Smooth muscle cell (in vitro differentiated cells): ENCODE results near the gene PEAK3. TPM values are rescaled to one million over a fixed set of nuclear protein-coding genes. Genes with fewer than 3 reads are reported as not detected.

Experiments used
- DNase-seq: peaks from one replicate; lab custom pipeline; 2025; ENCODE audit not compliant: unreplicated experiment; lab: John Stamatoyannopoulos, UW
- H2AFZ ChIP-seq: fragments of 200-600 bp; sonication (generic); 2 replicates; pipeline ENCODE4 v1.6.0; 2016; ENCODE audit warnings: antibody characterized with exemption, low read depth, mild to moderate bottlenecking
- H3F3A ChIP-seq: fragments of 200-600 bp; sonication (generic); 2 replicates; pipeline ENCODE4 v1.6.0; 2017; ENCODE audit warnings: antibody characterized with exemption, low read depth
- H3K27ac ChIP-seq: fragments of 200-600 bp; sonication (generic); 2 replicates; pipeline ENCODE4 v1.5.1; 2016; ENCODE audit warnings: low read depth, mild to moderate bottlenecking
- H3K27me3 ChIP-seq: fragments of 200-600 bp; sonication (generic); 2 replicates; pipeline ENCODE4 v1.6.1; 2016; ENCODE audit warnings: low read depth, mild to moderate bottlenecking
- H3K36me3 ChIP-seq: fragments of 200-600 bp; sonication (generic); 2 replicates; pipeline ENCODE4 v1.5.1; 2016; ENCODE audit warnings: low read depth
- H3K4me1 ChIP-seq: fragments of 200-600 bp; sonication (generic); 2 replicates; pipeline ENCODE4 v1.5.1; 2016; ENCODE audit warnings: low read depth
- H3K4me2 ChIP-seq: fragments of 200-600 bp; sonication (generic); 2 replicates; pipeline ENCODE4 v1.6.0; 2016; ENCODE audit warnings: mild to moderate bottlenecking
- H3K4me3 ChIP-seq: fragments of 200-600 bp; sonication (generic); 2 replicates; pipeline ENCODE4 v1.5.1; 2016; ENCODE audit warnings: mild to moderate bottlenecking
- H3K79me2 ChIP-seq: fragments of 200-600 bp; sonication (generic); 2 replicates; pipeline ENCODE4 v1.6.0; 2016; ENCODE audit warnings: low read depth, mild to moderate bottlenecking
- H3K9ac ChIP-seq: fragments of 200-600 bp; sonication (generic); 2 replicates; pipeline ENCODE4 v1.6.0; 2016; ENCODE audit warnings: low read depth
- H3K9me3 ChIP-seq: fragments of 200-600 bp; sonication (generic); replicated peaks from 2 replicates; pipeline ENCODE4 v1.5.1; 2016; ENCODE audit warnings: low read depth
- H4K20me1 ChIP-seq: fragments of 200-600 bp; sonication (generic); 2 replicates; pipeline ENCODE4 v1.6.0; 2016; ENCODE audit warnings: low read depth
- CTCF ChIP-seq: fragments of 200-600 bp; sonication (generic); IDR thresholded peaks from 2 replicates; pipeline ENCODE4 v1.5.1; 2017; ENCODE audit warnings: borderline replicate concordance, mild to moderate bottlenecking, antibody characterized with exemption; ENCODE audit not compliant: insufficient read depth, poor library complexity, severe bottlenecking
- WGBS: methylation state at CpG from one replicate; pipeline ENCODE4 v1.1.7; 2016; ENCODE audit warnings: low lambda C conversion rate; 5-methylcytosine and 5-hydroxymethylcytosine counted together
- polyA plus RNA-seq: library from polyadenylated mRNA; unstranded; fragments of >200 nt; fragmentation: Nextera tagmentation; extraction: Ambion mirVana; gene quantifications from 2 replicates; pipeline ENCODE4 v1.2.1, GENCODE V29; 2016
- total RNA-seq: library from RNA; depleted of rRNA; stranded (reverse); fragments of >200 nt; gene quantifications from 2 replicates; pipeline ENCODE4 v1.2.3, GENCODE V29; 2014

The PEAK3 gene
- total and polyA plus RNA-seq, 2 experiments from 2014 or later, result 0.71 TPM; not detected in 1

DNA sequence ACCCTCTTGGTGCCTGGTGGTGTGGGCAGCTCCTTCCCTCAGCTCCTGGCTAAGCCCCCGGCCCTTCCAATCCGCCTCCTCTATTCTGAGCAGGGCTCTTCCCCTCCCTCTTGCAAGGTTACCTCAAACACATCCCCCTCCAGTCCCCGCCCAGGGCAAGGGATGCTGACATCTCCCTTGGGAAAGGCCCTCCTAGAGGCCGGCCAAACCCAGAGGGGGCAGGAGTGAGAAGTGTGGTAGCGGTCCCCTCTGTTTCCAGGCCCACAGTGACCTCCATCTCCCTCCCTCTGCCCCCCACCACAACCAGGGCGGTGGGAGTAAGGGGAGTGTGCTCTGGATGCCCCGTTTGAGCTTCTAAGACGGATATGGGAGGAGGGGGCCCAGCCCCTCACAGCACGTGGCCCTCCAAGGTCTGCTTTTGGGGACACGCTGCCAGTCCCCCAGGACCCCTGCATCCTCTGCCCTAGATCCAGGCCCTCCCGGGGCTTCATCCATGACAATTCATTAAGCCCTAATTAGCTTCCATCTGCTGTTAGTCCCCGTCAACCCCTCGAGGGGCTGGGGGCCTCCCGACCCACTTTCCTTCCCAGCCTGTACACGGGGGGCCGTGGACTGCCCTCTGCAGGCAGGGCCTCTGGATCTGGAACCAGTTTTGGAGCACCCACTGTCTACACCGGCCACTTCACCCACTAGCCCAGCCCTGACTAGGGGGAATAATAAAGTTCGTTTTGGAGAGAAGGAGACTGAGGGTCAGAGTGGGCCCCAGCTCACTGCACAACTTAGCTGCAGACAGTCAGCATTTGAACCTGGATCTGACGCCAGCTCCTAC lies 23.7 kb upstream of the PEAK3 start:
- DNase-seq, result no peak
- Histone ChIP-seq H3K4me2 (no peak overlapping the region), H2AFZ (no peak overlapping the region), H3K9me3 (no peaks in the 10 kb centered on the region), H3K27ac (no peak overlapping the region), H4K20me1 (no peaks in the 10 kb centered on the region), H3K4me3 (no peak overlapping the region), H3F3A (no peaks in the 10 kb centered on the region), H3K36me3 (no peaks in the 10 kb centered on the region), H3K4me1 (no peaks in the 10 kb centered on the region), H3K9ac (no peak overlapping the region), H3K27me3 (peaks cover 16% of the 10 kb centered on the region), H3K79me2 (no peaks in the 10 kb centered on the region)
- 91% methylated on average over 19 of the region's 19 CpGs for WGBS
- no peak for TF ChIP-seq CTCF

GRCh38 chr19:2303211-2303798 lies 21.3 kb upstream of the PEAK3 start:
- Histone ChIP-seq H2AFZ (no peak overlapping the region), H3K27me3 (peaks cover 13% of the 10 kb centered on the region), H3K27ac (no peak overlapping the region), H3K4me2 (no peak overlapping the region), H3K4me3 (no peak overlapping the region), H3K9me3 (no peaks in the 10 kb centered on the region), H3K79me2 (no peaks in the 10 kb centered on the region), H3K4me1 (no peaks in the 10 kb centered on the region), H4K20me1 (no peaks in the 10 kb centered on the region), H3K36me3 (no peaks in the 10 kb centered on the region), H3F3A (no peaks in the 10 kb centered on the region), H3K9ac (no peak overlapping the region)
- DNase-seq, result no peak
- no peak for TF ChIP-seq CTCF
- 94% methylated on average over 26 of the region's 26 CpGs for whole genome bisulfite sequencing

- TF ChIP-seq CTCF, result no peak
- H3K27me3 ChIP-seq, result peaks cover 10% of the 10 kb centered on the region
- H3K4me1 ChIP-seq, result no peaks in the 10 kb centered on the region
- H3K4me2 ChIP-seq, result no peak overlapping the region
- WGBS, result 62% methylated on average over 42 of the region's 62 CpGs
- H3K4me3 ChIP-seq, result no peak overlapping the region
- no peaks in the 10 kb centered on the region for H3F3A ChIP-seq
- no peaks in the 10 kb centered on the region for H3K79me2 ChIP-seq
- no peak overlapping the region for H3K9ac ChIP-seq
- no peaks in the 10 kb centered on the region for H3K9me3 ChIP-seq
- no peak for DNase-seq
- H2AFZ ChIP-seq, result no peak overlapping the region
- H3K27ac ChIP-seq, result no peak overlapping the region
- H3K36me3 ChIP-seq, result no peaks in the 10 kb centered on the region
- H4K20me1 ChIP-seq, result no peaks in the 10 kb centered on the region
These were observed 20.6 kb upstream of the PEAK3 start for GRCh38 chr19:2302319-2303210.
